GM12891 (cell line): ENCODE data around the gene PDGFA.

Experiments
- DNase-seq: peaks from one replicate; pipeline ENCODE4 v3.0.0; 2011; ENCODE audit warnings: low spot score; ENCODE audit not compliant: insufficient read length
- FAIRE-seq: peaks from 2 replicates; lab custom pipeline; 2011; peaks lifted over from hg19 to GRCh38; lab: Jason Lieb, UNC
- PAX5 ChIP-seq: IDR thresholded peaks from 2 replicates; pipeline ENCODE4 v1.6.1; 2011; ENCODE audit warnings: low read length, moderate library complexity, mild to moderate bottlenecking; ENCODE audit not compliant: insufficient read depth, severe bottlenecking
- POLR2A ChIP-seq: IDR thresholded peaks from 2 replicates; pipeline ENCODE4 v1.6.1; 2011; ENCODE audit warnings: low read depth, low read length, control low read depth
- POLR2AphosphoS5 ChIP-seq: IDR thresholded peaks from 2 replicates; pipeline ENCODE4 v1.6.1; 2011; ENCODE audit warnings: low read depth, low read length, control low read depth
- POU2F2 ChIP-seq: IDR thresholded peaks from 2 replicates; pipeline ENCODE4 v1.6.1; 2011; ENCODE audit warnings: low read depth, mild to moderate bottlenecking, control low read depth, low read length, moderate library complexity
- SPI1 ChIP-seq: IDR thresholded peaks from 2 replicates; pipeline ENCODE4 v1.6.1; 2011; ENCODE audit warnings: low read depth, low read length, control low read depth
- TAF1 ChIP-seq: IDR thresholded peaks from 2 replicates; pipeline ENCODE4 v1.6.1; 2011; ENCODE audit warnings: low read depth, low read length, control low read depth

Gene PDGFA

GRCh38 chr7:509426-510130 lies 10.1 kb downstream of the PDGFA start:
- FAIRE-seq (no peak), DNase-seq (no peak)
- no peak for TF ChIP-seq PAX5
- TF ChIP-seq POU2F2, result no peak
- TF ChIP-seq SPI1, result no peak
- no peak for TF ChIP-seq TAF1
- no peak for TF ChIP-seq POLR2AphosphoS5
- no peak for TF ChIP-seq POLR2A

- TF ChIP-seq POU2F2 (no peak), PAX5 (no peak)
- FAIRE-seq, result no peak
- no peak for DNase-seq
Measured at GRCh38 chr7:508461-509170, 11.0 kb downstream of the PDGFA start.

- no peak for FAIRE-seq
- TF ChIP-seq PAX5, result no peak
- no peak for TF ChIP-seq POLR2AphosphoS5
- TF ChIP-seq SPI1, result no peak
- no peak for TF ChIP-seq TAF1
- no peak for TF ChIP-seq POU2F2
- TF ChIP-seq POLR2A, result no peak
Measured at GRCh38 chr7:507623-508300, 11.9 kb downstream of the PDGFA start.

GRCh38 chr7:506921-507622 lies 12.6 kb downstream of the PDGFA start:
- FAIRE-seq (no peak), DNase-seq (no peak)

More at GRCh38 chr7:507623-508300, 11.9 kb downstream of the PDGFA start:
- DNase-seq, result no peak

GRCh38 chr7:506391-506831 lies 13.2 kb downstream of the PDGFA start:
- TF ChIP-seq POLR2AphosphoS5, result no peak
- no peak for TF ChIP-seq POU2F2
- TF ChIP-seq TAF1, result no peak
- no peak for TF ChIP-seq PAX5
- TF ChIP-seq POLR2A, result no peak
- no peak for TF ChIP-seq SPI1
- FAIRE-seq, result no peak
- no peak for DNase-seq

More at GRCh38 chr7:506921-507622, 12.6 kb downstream of the PDGFA start:
- TF ChIP-seq TAF1, result no peak
- no peak for TF ChIP-seq POLR2AphosphoS5
- TF ChIP-seq POLR2A, result no peak

- DNase-seq, result no peak
- TF ChIP-seq SPI1 (no peak), TAF1 (no peak), POU2F2 (no peak), PAX5 (no peak), POLR2AphosphoS5 (no peak), POLR2A (no peak)
- FAIRE-seq, result no peak
Measured at GRCh38 chr7:505171-505570, 14.5 kb downstream of the PDGFA start.

GRCh38 chr7:504221-505111 lies 15.2 kb downstream of the PDGFA start:
- TF ChIP-seq POU2F2 (no peak), SPI1 (no peak), POLR2A (no peak), PAX5 (no peak), TAF1 (no peak), POLR2AphosphoS5 (no peak)
- no peak for FAIRE-seq
- no peak for DNase-seq

- no peak for FAIRE-seq
- no peak for TF ChIP-seq POU2F2
- TF ChIP-seq PAX5, result no peak
- no peak for TF ChIP-seq SPI1
- no peak for TF ChIP-seq TAF1
- TF ChIP-seq POLR2AphosphoS5, result no peak
- no peak for TF ChIP-seq POLR2A
- no peak for DNase-seq
Measured at GRCh38 chr7:503575-504111, 16.0 kb downstream of the PDGFA start.

- TF ChIP-seq POU2F2 (no peak), TAF1 (no peak), PAX5 (no peak), SPI1 (no peak), POLR2AphosphoS5 (no peak), POLR2A (no peak)
- FAIRE-seq (no peak), DNase-seq (no peak)
Measured at GRCh38 chr7:502296-502695, 17.4 kb downstream of the PDGFA start.
